GM18507 (cell line): ENCODE data around the gene CCDC3.
"Not testable (repeated sequence)": the region's sequence is repeated elsewhere in the genome, so short reads cannot be mapped to it uniquely, and the experiment has no call there.

ENCODE experiments used
- DNase-seq: peaks from one replicate; pipeline ENCODE4 v3.0.0; 2011; ENCODE audit warnings: low read depth; ENCODE audit not compliant: insufficient read length; ENCODE audit errors: extremely low spot score
- FAIRE-seq: peaks from 2 replicates; lab custom pipeline; 2011; peaks lifted over from hg19 to GRCh38; lab: Jason Lieb, UNC

The CCDC3 gene

GRCh38 chr10:13001041-13001886, at the start of gene CCDC3:
CCDC3 (minus strand) TSS chr10:13001713; CDS start chr10:13001570, 143 bp downstream.
- DNase-seq, result no peak
- no peak for FAIRE-seq

DNA sequence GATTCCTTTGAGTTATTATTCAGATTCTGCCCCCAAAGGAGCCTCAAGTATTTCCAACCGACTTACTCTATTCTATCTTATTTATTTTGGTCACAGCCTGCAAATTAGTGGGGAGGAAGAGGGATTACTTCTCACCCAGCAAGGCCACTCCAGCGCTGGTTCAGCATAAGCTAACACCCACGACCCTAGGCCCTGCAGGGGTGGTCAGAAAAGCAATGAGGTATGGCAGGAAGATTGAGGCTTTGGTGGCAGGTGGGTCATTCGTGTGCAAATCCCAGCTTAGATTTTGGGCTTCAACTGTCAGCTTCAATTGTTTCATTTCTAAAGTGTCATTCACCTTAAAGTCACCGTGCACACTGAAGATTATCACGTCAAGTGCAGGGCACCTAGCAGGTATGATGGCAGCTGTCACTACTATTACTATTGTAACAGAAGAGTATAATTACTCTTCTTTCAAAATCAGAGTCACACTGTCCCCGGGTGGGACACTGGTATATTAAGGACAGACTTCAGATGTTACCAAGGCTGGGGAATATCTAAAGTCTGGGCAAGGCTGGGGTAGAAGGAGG, 49.7 kb upstream of the CCDC3 start:
- no peak for DNase-seq
- FAIRE-seq, result no peak

- no peak for FAIRE-seq
- DNase-seq, result no peak
Observed at GRCh38 chr10:13049774-13050420, 48.4 kb upstream of the CCDC3 start.

DNA sequence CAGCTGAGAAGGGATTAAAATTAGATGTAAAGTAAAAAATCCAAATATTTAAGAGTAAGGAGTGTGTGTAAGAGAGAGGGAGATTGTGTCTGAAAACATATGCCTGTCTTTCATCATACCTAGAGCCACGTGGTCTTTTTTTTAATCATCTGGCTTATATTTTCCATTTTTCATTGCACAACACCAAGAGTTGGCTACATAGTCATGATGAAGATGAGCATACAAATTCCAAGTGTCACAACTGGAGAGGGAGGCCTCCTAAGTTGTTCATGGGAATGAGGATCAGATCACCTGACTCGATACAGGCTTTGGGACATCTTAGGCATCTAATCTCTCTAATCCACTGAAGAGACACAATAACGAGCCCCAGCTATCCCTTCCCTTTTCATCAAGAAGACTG, 47.2 kb upstream of the CCDC3 start:
- DNase-seq (no peak), FAIRE-seq (no peak)

GRCh38 chr10:13047529-13048206, 46.2 kb upstream of the CCDC3 start:
- FAIRE-seq, result no peak
- DNase-seq, result no peak

GRCh38 chr10:13046851-13047528, 45.5 kb upstream of the CCDC3 start:
- DNase-seq (no peak), FAIRE-seq (no peak)

DNA sequence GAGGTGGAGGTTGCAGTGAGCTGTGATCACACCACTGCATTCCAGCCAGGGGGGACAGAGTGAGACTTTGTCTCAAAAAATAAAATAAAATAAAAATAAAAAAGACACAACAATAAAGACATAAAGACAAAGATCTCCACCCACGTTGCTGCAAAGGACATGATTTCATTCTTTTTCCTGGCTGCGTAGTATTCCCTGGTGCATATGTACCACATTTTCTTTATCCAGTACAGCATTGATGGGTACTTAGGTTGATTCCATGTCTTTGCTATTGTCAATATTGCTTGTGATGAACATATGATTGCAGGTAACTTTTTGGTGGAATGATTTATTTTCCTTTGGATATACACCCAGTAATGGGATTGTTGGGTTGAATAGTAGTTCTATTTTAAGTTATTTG, 42.0 kb upstream of the CCDC3 start:
- DNase-seq, result no peak
- FAIRE-seq, result no peak

- DNase-seq, result no peak
- no peak for FAIRE-seq
Observed at GRCh38 chr10:13039761-13040160, 38.2 kb upstream of the CCDC3 start.

DNA sequence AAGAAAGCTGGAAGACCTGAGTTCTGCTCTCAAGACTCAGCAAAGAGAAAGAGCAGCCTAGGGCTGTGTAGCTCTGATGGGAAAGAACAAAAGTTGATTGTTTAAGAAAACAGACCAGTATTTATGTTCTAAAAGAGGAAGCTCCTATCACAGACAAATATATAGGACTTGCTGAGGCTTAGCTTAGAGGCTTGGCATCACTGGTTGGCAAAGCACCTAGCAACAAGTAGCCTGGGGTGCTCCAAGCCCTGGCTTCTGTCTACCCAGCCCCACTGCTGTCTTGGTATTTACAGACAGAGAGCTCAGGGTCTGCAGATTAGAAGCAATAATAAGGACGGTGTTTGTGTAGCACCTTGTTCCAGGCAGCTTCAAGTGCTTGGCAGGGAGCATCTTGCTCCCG, 36.9 kb upstream of the CCDC3 start:
- no peak for DNase-seq
- no peak for FAIRE-seq

DNA sequence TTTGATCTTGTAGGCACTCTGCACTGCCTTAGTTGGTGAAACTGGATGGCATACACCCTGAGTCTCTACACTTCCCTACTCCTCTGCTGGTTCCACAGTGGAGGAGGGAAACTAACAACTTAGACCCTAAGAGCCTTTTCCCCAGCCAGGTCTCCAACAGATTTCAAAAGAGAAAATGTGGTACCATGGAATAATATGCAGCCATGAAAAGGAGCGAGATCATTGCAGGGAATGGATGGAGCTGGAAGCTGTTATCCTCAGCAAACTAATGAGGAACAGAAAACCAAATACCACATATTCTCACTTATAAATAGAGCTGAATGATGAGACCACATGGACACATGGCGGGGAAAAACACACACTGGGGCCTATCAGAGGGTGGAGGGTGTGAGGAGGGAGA, 36.3 kb upstream of the CCDC3 start:
- DNase-seq, result no peak
- FAIRE-seq, result no peak

- DNase-seq (no peak), FAIRE-seq (no peak)
Observed at GRCh38 chr10:13036841-13037240, 35.3 kb upstream of the CCDC3 start.

GRCh38 chr10:13035731-13036130, 34.2 kb upstream of the CCDC3 start:
- not testable (repeated sequence) for DNase-seq, FAIRE-seq

- DNase-seq (no peak), FAIRE-seq (no peak)
Observed at GRCh38 chr10:13026873-13027272, 25.4 kb upstream of the CCDC3 start.

- no peak for DNase-seq
- no peak for FAIRE-seq
Observed at GRCh38 chr10:13023754-13024153, 22.2 kb upstream of the CCDC3 start.

DNA sequence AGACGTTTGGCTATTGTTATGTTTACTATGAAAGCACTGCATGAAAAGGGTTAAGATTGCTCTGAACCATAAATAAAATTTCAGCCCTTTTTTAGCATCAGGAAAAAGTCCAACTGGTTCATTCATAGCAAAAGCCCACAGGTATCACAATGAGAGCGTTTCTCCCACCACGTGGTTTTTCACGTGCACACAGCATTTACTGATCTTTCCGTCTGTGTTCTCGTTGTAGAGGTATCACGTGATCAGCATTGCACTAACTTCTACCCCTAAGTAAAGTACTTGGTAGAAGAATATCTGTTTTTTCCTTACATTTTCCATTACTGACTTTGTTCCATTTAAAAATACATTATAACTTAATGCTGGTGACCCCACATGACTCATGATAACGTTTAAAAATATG, 17.8 kb upstream of the CCDC3 start:
- DNase-seq (no peak), FAIRE-seq (no peak)

GRCh38 chr10:13018171-13018570, 16.7 kb upstream of the CCDC3 start:
- DNase-seq (no peak), FAIRE-seq (no peak)

GRCh38 chr10:13016886-13017285, 15.4 kb upstream of the CCDC3 start:
- no peak for FAIRE-seq

DNA sequence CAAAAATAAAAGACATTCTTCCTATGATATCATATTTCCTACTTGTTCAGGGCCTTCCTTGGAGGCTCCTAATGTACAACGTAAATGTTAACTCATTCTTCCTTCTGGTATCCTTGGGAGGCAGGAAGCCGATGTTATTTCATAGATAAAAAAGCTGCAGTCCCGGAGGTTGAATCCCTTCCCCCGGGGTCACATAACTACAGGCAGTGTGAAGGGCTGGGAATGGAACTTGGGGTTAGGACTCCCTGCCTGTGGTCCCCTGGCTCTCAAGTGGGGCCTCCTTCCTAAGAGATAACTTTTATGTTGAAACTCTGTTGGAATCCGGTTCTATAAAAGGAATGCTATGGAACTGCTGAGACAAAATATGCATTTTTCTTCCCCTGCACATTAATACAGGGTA, 14.9 kb upstream of the CCDC3 start:
- DNase-seq (no peak), FAIRE-seq (no peak)

More at GRCh38 chr10:13016886-13017285, 15.4 kb upstream of the CCDC3 start:
- no peak for DNase-seq

GRCh38 chr10:13006037-13006436, 4.5 kb upstream of the CCDC3 start:
- DNase-seq (no peak), FAIRE-seq (no peak)

DNA sequence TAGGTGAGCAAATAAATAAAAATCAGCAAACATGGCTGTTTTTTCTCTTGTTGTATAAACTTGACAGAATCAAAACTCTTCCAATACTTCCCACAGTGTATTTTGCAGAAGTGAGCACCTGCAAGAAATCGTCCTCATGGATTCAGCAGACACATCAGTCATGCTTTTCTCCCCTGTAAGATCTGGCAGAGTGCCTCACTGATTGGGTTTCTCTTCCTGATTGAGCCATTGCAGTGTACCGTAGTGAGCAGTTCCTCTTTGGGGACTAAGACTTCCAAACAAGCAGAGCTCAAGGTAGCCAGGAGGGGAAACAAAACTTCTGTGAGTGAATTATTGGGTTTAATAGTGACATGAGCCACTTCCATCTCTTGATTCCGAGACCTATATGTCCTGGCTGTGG, 2.2 kb upstream of the CCDC3 start:
- DNase-seq (no peak), FAIRE-seq (no peak)
